Calu3 (cell line): ENCODE data around the gene SOX12. TPM values are rescaled to one million over a fixed set of nuclear protein-coding genes. Genes with fewer than 3 reads are reported as not detected.

Source experiments
- BruUV-seq: library from RNA; stranded (reverse); fragments of 400-500 nt; replicated peaks from 2 replicates; lab custom pipeline; 2021; lab: Mats Ljungman, UMichigan
- CTCF ChIA-PET: fragments of 300-600 bp; sonication (Branson Sonifier 250); formaldehyde crosslinking; loops from one replicate; lab custom pipeline; 2022; ENCODE audit warnings: antibody characterized with exemption; lab: Charles Lee
- DNase-seq: peaks from one replicate; pipeline ENCODE4 v3.0.0; 2022
- H3K27ac Mint-ChIP-seq: one replicate; pipeline ENCODE4 v1.8.0; 2022; ENCODE audit warnings: mixed read lengths; ENCODE audit not compliant: unreplicated experiment
- H3K27me3 Mint-ChIP-seq: one replicate; pipeline ENCODE4 v1.8.0; 2022; ENCODE audit warnings: mixed read lengths; ENCODE audit not compliant: unreplicated experiment
- H3K36me3 Mint-ChIP-seq: one replicate; pipeline ENCODE4 v1.8.0; 2022; ENCODE audit warnings: mild to moderate bottlenecking, moderate library complexity, mixed read lengths; ENCODE audit not compliant: insufficient read depth, unreplicated experiment
- H3K4me1 Mint-ChIP-seq: one replicate; pipeline ENCODE4 v1.8.0; 2022; ENCODE audit warnings: mild to moderate bottlenecking, low read depth, mixed read lengths; ENCODE audit not compliant: unreplicated experiment
- H3K4me3 Mint-ChIP-seq: one replicate; pipeline ENCODE4 v1.8.0; 2022; ENCODE audit warnings: mild to moderate bottlenecking, low read depth, moderate library complexity, mixed read lengths; ENCODE audit not compliant: unreplicated experiment
- H3K9me3 Mint-ChIP-seq: one replicate; pipeline ENCODE4 v1.8.0; 2022; ENCODE audit warnings: low read depth, mixed read lengths; ENCODE audit not compliant: unreplicated experiment
- CTCF ChIP-seq: fragments of 200-600 bp; IDR thresholded peaks from one replicate; pipeline ENCODE4 v1.8.0; 2022; ENCODE audit warnings: antibody characterized with exemption; ENCODE audit not compliant: unreplicated experiment
- intact Hi-C: fragments of 100-400 bp; cut with micrococcal nuclease; formaldehyde crosslinking; loops from one replicate; pipeline ENCODE4 v1.10.0; 2022; ENCODE audit not compliant: unreplicated experiment
- total RNA-seq: library from RNA; stranded (reverse); gene quantifications from 2 replicates; pipeline ENCODE4 v1.2.3, GENCODE V29; 2022

Gene SOX12
- total RNA-seq, 1 experiment from 2014 or later, result 13.6 TPM

GRCh38 chr20:327186-328026, 2.1 kb downstream of the SOX12 start:
- TF ChIP-seq CTCF, result no peak
- intact Hi-C loops, result no loop called here
- BruUV-seq, result TSS peak; percentile 39
- DNase-seq, result peak; percentile 74
- H3K4me1 Mint-ChIP-seq, result peaks cover 13% of the 10 kb centered on the region
- CTCF ChIA-PET, result no interaction called here
- peaks cover 54% of the 10 kb centered on the region for H3K36me3 Mint-ChIP-seq
- H3K9me3 Mint-ChIP-seq, result no peaks in the 10 kb centered on the region
- H3K27ac Mint-ChIP-seq, result peak overlapping the region; percentile 33
- H3K27me3 Mint-ChIP-seq, result no peaks in the 10 kb centered on the region
- peak overlapping the region; percentile 74 for H3K4me3 Mint-ChIP-seq

- H3K4me1 Mint-ChIP-seq, result peaks cover 13% of the 10 kb centered on the region
- CTCF ChIA-PET, result no interaction called here
- DNase-seq, result no peak
- intact Hi-C loops, result no loop called here
- no peaks in the 10 kb centered on the region for H3K27me3 Mint-ChIP-seq
- no peak overlapping the region for H3K27ac Mint-ChIP-seq
- BruUV-seq, result no TSS peak
- peak overlapping the region; percentile 74 for H3K4me3 Mint-ChIP-seq
- H3K36me3 Mint-ChIP-seq, result peaks cover 54% of the 10 kb centered on the region
- TF ChIP-seq CTCF, result no peak
- no peaks in the 10 kb centered on the region for H3K9me3 Mint-ChIP-seq
These were observed 2.9 kb downstream of the SOX12 start for GRCh38 chr20:328027-328974.

GRCh38 chr20:328975-329695, 3.8 kb downstream of the SOX12 start:
- H3K4me1 Mint-ChIP-seq, result peaks cover 13% of the 10 kb centered on the region
- BruUV-seq, result no TSS peak
- TF ChIP-seq CTCF, result no peak
- H3K9me3 Mint-ChIP-seq, result no peaks in the 10 kb centered on the region
- H3K27ac Mint-ChIP-seq, result no peak overlapping the region
- peak overlapping the region; percentile 74 for H3K4me3 Mint-ChIP-seq
- peaks cover 51% of the 10 kb centered on the region for H3K36me3 Mint-ChIP-seq
- CTCF ChIA-PET, result no interaction called here
- no peak for DNase-seq
- H3K27me3 Mint-ChIP-seq, result no peaks in the 10 kb centered on the region
- intact Hi-C loops, result no loop called here

- CTCF ChIA-PET, result no interaction called here
- peaks cover 13% of the 10 kb centered on the region for H3K4me1 Mint-ChIP-seq
- TF ChIP-seq CTCF, result no peak
- no peak overlapping the region for H3K27ac Mint-ChIP-seq
- no TSS peak for BruUV-seq
- no peak overlapping the region for H3K4me3 Mint-ChIP-seq
- no peaks in the 10 kb centered on the region for H3K27me3 Mint-ChIP-seq
- H3K9me3 Mint-ChIP-seq, result no peaks in the 10 kb centered on the region
- intact Hi-C loops, result loop anchor here (5.0 kb wide), 1 partner anchor 123 kb away; no protein-coding TSS in a partner anchor
- DNase-seq, result no peak
- H3K36me3 Mint-ChIP-seq, result peaks cover 44% of the 10 kb centered on the region
These were observed 4.5 kb downstream of the SOX12 start for GRCh38 chr20:329851-330232.
